Measurements from ENCODE around the gene ATXN10. TPM values are rescaled to one million over a fixed set of nuclear protein-coding genes. Genes with fewer than 3 reads are reported as not detected.

The ATXN10 gene
- total RNA-seq, 1 donor, result 63.3 TPM

DNA sequence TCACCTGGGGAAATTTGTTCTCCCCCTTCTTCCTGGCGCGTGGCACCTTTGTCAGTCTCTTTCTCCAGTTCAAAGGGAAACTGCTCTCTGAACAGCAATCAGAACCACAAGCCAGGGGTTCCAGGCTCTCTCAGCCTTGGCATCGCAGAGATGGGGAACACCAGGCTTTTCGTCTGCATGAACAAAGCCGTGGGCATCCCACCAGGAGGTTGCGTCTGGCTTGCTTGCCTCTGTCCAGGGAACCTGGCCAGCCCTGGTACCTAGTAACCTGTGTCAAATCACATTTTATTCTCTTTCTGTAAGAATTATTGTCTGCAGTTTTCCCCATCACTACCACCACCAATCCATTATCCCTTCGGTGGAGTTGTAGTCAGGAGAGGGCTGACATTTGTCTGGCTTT lies 198.4 kb downstream of the ATXN10 start:
- no peak for DNase-seq (ENCODE audit: low read depth in 2 of 3, low spot score in 2 of 3)

DNA sequence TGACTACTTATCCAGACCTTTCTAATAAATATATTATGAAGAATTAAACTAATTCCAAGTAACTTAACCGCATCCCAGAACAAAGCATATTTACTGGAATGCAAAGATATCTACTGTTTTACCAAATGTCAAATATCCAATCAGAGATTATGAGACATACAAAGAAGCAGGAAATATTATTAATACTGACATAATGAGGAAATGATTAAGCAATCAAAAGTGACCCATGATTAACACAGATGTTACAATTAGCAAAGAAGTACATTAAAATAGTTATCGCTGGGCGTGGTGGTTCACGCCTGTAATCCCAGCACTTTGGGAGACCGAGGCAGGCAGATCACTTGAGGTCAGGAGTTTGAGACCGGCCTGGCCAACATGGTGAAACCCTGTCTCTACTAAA lies 200.1 kb downstream of the ATXN10 start:
- DNase-seq (ENCODE audit: low read depth in 2 of 3, low spot score in 2 of 3), result no peak

DNA sequence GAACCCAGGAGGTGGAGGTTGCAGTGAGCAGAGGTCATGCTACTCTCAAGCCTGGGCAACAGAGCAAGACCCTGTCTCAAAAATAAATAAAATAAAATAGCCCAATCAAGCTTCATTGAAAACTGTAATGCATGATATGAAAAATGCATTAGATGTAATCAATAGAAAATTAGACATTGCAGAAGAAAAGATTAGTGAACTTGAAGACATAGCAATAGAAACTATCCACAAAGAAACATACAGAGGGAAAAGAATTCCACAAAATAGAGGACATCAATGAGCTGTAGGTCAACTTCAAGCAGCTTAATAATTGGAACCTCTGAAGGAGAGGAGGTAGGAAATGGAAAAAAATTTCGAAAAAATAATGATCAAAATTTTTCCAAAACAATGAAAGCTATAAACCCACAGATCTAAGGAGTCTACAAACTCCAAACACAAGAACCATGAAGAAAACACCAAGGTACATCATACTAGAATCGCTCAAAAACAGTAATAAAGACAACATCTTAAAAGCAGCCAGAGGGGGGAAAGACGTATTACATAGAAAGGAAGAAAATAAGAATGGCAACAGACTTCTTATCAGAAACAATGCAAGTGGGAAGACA lies 201.1 kb downstream of the ATXN10 start:
- no peak for DNase-seq (ENCODE audit: low read depth in 2 of 3, low spot score in 2 of 3)

DNA sequence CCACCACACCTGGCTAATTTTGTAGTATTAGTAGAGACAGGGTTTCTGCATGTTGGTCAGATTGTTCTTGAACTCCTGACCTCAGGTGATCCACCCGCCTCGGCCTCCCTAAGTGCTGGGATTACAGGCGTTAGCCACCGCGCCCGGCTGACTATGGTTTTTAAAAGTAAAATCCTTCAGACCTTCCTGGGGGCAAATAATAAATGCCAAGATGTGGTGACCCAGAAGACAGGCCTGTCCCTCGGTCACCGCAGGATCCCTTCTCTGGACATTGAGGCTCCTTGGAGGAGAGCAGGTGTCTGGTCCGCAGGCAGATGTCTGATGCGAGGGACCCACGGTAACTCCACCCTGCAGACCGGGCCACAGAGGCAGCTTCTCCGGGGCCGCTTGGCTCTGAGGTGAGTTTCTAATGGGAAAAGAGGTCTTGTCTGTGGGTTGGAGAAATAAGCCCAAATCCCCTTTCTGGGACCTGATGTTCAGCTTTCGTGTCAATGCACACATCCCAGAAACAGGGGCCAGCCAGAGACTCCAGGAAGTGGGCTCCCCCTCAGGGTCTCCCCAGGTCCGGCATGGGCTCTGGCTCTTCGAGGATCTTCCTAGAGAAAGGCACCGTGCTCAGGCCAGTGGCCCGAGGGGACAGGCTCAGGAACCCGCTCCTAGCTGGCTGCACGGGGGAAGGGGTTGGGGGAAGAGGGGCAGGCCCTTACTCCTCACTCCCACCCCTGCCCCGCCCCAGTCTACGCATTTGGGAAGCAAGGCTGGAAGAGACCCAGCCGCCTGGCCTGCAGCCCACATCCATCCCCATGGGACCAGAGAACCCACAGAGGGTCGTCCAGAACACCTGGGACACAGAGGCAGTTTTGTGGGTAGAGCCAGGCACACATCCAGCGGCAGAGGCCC lies 204.8 kb downstream of the ATXN10 start:
- DNase-seq (ENCODE audit: low read depth in 2 of 3, low spot score in 2 of 3), result no peak

DNA sequence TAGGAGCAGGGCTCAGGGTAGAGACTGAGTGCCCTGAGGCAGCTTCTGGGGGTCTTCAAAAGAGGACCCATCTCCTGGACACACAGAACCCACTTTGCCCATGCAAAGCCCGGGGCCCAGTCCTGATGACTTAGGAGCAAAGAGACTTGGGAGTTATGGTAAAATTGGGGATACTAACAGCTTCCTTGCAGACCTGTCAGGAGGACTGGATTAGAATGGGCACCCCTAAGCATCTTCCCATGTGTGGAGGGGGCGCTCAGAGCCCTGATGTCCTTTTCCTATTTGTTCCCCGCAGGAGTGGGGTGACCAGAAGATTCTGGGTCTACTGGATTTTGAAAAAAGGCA lies 205.4 kb downstream of the ATXN10 start:
- no peak for DNase-seq (ENCODE audit: low read depth in 2 of 3, low spot score in 2 of 3)

DNA sequence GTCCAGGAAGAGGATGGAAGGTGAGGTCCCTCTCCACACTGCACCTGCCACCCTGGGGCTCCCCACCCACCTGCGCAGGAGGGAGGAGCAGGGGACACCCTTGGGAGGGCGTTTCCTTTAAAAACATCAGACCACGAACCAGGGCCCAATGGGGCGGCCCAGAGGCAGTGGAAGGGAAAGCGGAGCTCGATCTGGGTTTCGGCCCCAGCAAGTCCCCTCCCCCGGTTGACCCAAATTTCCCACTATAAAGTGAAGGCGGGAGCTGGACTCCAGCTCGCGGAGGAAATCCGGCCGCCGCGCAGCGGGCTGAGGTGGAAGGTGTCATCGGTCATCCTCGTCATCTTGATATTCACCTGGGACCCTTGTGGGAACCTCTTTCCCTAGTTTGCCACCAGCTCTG lies 206.0 kb downstream of the ATXN10 start:
- DNase-seq (ENCODE audit: low read depth in 2 of 3, low spot score in 2 of 3), result no peak

DNA sequence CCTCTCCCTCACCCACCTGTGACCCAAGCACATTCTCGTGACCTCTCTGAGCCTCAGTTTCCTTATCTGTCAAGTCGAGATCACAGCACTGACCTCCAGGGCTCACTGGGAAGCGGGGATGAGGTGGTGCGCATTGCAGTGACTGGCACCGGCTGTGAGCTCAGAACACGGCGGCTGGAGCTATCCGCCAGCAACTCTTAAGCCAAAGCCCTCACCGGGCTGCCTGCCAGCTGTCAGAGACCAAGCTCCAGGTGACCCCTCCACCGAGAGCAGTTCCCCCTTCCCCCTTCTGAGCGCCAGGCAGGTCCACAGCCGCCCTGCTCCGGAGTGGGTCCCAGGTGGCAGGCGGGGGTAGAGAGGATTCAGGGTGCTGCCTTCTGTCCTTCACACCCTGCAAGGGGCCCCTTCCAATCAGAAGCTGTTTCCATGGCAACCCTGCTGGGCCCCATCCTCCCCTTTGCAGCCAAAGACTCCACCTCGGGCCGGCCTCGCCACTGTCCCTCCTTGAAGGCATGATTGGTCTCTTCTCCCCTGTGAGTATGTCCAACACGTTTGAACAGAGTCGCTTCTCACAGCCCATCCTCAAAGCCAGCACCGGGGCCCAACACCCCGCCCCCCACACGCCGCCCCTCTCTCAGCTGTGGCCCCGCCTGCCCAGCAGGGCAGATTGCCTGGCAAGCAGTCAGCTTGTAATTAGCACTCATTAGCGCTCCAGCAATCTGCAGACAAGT lies 206.6 kb downstream of the ATXN10 start:
- no peak for DNase-seq (ENCODE audit: low read depth in 2 of 3, low spot score in 2 of 3)

DNA sequence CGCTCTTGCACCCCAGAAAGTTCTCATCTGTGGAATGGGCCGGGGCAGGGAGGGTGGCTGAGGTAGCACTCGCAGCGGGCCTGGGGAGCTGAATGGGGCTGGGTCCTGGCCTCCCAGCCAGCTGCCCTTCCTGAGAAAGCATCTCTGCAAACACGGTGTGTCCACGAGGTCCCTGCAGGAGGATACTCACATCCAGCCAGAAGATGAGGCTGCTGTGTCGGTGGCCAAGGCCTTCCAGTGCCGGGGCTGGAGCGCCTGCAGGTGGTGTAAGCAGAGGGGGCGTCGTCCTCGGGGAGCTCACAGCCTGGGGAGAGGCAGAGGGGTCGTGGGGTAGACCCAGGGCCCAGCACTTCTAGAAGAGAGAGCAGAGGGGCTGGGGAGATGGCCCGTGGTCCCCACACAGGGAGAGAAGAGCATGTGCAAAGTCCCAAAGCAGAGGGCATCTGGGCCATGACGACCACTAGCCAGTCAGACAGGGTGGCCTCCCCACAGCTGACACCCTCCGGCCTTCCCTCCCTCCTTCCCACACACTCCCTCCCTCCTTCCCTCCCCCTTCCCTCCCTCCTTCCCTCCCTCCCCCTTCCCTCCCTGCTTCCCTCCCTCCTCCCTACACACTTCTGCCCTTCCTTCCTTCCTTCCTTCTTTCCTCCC lies 207.4 kb downstream of the ATXN10 start:
- no peak for DNase-seq (ENCODE audit: low read depth in 2 of 3, low spot score in 2 of 3)

DNA sequence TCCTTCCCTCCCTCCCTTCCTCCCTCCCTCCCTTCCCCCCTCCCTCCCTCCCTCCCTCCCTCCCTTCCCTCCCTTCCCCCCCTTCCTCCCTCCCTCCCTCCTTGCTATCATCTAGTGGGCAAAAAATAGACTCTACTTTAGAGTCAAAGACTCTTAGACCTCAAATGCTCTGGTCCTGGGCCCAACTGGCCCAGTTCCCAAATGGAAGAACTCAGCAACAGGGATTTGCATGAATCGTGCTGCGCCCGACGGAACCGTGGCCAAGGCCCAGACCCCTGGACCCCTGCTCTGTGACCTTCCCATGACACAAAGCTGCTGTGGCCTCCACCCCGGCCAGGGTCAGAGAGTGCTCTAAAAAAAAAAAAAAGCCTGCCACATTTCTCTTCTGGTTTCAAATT lies 207.9 kb downstream of the ATXN10 start:
- no peak for DNase-seq (ENCODE audit: low read depth in 2 of 3, low spot score in 2 of 3)

DNA sequence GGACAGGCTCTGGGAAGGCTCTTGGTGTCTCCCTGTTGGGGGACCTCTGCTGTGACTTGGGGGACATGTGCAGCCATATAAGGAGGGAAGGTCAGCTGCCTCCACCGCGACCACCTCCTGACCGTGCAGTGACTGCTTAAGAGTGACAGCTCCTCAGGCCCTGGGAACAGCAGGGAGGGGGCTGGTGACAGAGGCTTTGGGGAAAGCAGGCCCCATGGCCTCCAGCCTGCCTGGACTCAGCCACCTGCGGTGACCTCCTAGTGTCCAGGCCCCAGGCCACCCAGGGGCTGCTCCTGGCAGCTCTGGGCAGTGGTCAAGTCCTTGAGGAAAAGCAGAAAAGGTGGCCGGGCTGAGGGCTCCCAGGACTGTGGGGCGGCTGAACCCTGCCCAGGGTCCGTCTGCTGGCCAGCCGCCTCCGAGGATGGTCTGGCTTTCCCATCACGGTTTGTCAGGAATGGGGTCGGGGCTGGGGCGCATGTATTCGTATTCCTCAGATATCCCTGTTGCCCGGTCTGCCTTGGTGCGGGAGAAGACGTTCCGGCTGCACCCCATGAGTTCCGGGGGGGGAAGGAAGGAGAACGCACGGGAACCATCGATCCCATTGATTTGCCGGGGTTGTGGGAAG lies 208.6 kb downstream of the ATXN10 start:
- no peak for DNase-seq (ENCODE audit: low read depth in 2 of 3, low spot score in 2 of 3)

DNA sequence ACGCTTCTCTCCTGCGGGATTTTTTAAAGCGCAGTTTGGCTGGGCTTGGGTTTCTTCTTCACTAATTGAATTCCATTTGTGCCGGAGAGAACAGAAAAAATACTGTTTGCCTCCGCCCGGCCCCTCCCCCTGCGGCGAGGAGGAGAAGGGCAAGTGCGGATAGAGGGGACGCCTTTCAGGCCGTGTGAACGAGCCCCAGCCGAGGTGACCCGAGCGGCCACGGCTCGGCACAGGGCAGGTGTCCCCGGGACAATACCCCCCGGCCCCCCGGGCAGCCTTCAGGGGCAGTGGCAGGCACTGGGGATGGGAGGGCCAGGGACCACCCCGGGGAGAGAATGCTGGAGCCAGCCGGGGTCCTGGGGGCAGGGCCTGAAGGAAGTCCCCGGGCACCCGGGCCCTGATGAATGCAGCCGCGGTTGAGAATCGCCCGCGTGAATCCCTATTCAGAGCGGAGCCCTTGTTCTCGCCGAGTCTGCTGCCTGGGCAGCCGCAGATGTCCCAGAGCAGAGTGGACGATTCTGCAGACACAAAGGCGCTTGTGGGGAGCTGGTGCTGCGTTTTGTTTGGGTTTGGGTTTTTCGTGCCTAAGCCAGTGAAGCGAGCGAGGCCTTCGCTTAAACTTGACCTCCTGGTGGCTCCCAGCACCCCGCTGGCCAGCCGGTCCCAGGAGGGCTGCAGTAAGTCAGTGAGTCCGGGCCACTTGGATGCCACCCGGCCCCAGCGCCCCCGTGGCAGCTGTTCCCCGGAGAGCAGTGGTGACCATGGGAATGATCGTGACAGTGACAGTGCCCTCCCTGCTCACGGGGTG lies 209.3 kb downstream of the ATXN10 start:
- DNase-seq (ENCODE audit: low read depth in 2 of 3, low spot score in 2 of 3), result no peak

DNA sequence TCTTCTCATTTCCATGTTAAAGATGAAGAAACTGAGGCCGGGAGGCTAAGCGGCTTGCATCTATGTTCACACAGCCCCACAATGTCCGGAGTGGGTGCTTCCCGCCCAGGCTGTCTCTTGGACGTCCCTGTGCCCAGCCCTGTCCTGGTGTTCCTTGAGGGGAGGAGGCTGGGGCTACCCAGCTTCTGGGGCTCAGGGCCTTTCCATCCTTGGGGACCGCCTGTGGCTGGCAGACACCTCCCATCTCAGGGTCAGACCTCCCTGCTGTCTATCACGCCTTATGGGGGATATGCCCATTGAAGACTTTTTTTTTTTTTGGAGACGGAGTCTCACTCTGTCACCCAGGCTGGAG lies 209.9 kb downstream of the ATXN10 start:
- DNase-seq (ENCODE audit: low read depth in 2 of 3, low spot score in 2 of 3), result no peak

DNA sequence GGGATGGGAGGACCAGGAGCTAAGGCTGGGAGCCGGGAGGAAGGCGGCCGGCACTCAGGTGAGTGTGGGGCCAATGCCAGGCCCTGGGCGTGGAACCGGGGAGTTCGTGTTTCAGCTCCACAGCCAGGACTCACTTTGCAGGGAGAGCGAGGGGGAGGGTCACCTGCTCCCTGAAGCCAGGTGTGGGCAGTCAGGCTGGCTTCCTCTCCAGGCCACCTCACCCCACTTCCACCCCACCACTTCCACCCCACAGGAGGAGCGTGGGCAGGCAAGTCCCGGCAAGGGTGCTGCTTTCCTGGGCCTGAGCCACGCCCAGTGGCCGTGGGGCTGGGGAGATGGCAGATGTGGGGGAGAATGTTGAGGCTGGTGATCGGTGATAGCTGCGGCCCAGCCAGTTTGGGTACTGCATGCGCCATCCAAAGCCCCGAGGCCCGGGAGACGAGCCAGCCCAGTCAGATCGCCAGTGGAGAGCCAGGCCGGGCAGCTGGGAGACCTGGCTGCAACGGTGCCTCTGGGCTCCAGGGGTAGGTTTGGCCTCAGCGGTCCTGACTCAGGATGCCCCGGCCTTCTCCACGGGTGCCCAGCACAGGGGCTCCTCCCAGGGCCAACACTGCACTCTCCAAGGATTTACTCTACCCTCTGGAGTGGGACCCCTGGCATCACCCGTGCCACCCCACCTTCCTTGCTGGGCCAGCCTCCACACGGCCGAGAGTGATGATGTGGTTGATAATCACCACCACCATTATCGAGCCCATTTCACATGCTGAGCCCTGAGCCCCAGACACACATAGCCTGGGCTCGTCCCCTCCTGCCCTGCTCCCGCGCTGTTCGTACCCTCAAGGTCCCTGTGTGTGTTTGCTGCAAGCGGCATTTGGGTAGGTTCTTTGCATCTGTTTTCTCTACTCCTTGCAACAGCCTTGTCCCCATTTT lies 211.5 kb downstream of the ATXN10 start:
- DNase-seq (ENCODE audit: low read depth in 2 of 3, low spot score in 2 of 3), result no peak

DNA sequence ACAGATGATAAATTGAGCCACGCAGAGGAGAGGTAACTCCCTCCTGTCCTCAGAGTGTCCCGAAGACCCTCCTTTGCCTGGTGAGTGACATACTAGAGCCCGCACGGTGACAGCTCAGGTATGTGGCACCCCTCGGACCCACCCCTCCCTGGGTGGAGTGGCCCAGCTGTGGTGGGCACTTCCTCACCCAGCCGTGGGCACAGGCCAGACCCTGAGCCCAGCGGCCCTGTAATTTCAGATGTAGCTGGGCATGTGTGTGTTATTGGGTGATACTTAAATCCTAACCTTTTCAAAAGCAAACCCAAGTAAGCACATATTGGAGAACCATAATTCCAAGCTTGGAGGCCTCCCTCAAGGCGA lies 212.2 kb downstream of the ATXN10 start:
- no peak for DNase-seq (ENCODE audit: low read depth in 2 of 3, low spot score in 2 of 3)

DNA sequence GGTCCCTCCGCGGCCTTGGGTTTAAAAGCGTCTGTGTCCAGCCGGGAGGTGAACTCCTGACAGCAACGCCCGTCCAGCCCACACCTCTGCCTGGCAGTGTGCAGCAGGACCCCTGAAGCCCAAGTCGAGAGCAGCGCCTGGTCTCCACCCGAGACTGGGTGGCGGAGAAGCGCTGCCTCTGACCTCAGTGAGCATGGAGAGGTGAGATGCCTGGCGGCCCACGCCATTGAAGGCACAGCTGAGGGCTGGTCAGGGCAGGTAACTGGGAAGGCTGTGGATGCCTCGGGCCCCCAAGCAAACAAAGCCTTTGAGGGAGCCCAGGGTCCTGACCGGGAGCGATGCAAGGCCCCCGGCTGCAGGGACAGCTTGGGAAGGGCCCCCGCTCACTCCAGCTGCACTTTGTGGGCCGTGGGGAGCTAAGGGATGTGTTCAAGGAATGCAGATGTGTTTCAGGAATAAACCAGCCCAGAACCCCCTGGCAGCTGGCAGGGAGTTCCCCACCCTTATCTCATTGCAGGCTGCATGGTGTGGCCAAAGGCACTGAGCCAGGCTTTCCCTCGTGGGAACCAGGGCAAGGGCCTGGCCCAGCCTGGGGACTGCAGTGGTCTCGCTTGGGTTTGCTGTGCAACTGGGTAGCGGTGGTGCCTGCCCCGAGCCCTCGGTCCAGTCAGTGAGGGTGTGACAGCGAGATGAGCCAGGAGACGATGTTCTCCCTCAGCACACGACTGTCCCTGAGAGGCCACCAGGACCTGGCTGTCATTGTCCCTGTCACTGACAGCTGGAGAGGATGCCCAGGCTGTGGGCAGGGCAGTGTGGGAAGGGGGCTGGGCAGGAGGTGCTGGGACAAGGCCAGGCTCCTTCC lies 212.8 kb downstream of the ATXN10 start:
- no peak for DNase-seq (ENCODE audit: low read depth in 2 of 3, low spot score in 2 of 3)

DNA sequence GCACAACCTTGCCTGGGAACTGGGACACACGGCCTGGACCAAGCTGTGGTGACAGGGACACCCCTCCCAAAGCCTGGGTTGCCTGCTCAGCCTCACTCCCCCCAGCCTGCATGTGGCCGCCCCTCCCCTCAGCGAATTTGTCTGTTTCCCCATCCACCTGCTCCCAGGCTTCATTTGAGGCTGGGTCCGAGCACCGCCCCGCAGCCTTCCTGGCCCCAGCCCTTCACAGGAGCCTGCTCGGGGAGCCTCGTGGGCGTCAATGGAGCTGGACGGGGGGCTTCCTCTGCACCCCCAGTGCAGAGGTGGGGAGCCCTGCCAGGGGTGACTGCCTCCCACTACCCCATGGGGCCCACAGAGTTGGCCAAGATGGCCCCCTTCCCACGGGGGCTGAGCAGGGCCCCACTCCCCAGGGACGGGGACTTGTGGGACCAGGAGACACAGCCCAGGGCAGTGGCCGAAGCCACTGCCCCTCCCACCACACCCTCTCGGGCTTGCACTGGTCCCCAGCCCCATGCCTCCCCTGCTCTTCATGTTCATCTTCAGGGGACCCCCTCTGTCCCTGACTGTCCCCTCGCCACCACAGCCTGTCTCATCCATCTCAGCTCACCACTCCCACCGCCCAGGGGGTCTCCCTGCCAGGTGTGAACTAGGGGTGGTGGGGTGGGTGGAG lies 213.7 kb downstream of the ATXN10 start:
- no peak for DNase-seq (ENCODE audit: low read depth in 2 of 3, low spot score in 2 of 3)

DNA sequence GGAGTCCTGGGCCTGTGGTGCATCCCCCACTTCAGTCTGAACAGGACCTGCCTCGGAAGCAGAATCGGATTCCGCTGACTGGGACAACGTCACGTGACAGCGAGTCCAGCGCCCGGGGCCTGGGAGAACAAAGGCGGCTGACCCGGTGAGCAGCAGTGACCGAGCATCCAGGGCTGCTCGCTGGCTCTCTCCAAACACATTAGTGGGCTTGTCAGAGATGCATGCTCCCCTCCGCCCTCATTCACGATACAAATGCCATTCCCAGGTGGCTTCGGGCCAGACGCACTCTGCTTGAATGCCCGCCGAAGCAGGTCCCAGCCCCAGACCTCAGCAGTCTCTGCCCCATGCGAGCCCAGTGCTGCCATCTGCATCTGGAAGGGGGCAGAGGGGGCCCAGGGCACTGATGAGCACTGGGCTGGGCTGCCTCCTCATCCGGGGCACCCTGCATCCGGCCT lies 214.3 kb downstream of the ATXN10 start:
- no peak for DNase-seq (ENCODE audit: low read depth in 2 of 3, low spot score in 2 of 3)

DNA sequence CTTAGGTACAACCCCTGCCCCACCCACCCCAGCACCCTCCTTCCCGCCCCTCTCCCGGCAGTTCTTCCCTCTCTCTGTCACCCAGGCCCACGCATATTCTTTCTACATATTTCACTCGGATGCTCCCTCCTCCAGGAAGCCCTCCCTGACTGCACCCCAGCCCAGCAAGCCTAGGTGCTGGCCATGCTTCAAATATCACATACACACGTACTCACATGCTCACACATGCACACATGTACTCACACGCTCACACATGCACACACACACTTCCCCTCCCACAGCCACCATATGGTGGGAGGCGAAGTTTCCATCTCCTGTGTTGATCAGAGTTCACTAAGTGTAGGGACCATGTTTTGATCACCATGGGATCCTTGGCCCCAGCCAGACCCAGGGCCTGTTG lies 214.9 kb downstream of the ATXN10 start:
- DNase-seq (ENCODE audit: low read depth in 2 of 3, low spot score in 2 of 3), result no peak

Measured in hematopoietic multipotent progenitor cell (in vitro differentiated cells).